OCI-LY3 (cell line): ENCODE measurements around the gene ROR2.

Experiments used
- H2AFZ ChIP-seq: fragments of 200-600, 300-600 bp; shearing (Covaris generic); 2 replicates; pipeline ENCODE4 v1.6.0; 2014; ENCODE audit warnings: antibody characterized with exemption, low read depth, low read length
- H3K27ac ChIP-seq: fragments of 200-600, 300-600 bp; sonication (generic); 2 replicates; pipeline ENCODE4 v1.5.1; 2014; ENCODE audit warnings: mild to moderate bottlenecking, low read length, moderate library complexity, mixed read lengths
- H3K27me3 ChIP-seq: fragments of 200-600, 300-600 bp; sonication (generic); 2 replicates; pipeline ENCODE4 v1.6.1; 2014; ENCODE audit warnings: low read depth, low read length, mixed read lengths
- H3K36me3 ChIP-seq: fragments of 200-600, 300-600 bp; sonication (generic); replicated peaks from 2 replicates; pipeline ENCODE3; 2014; ENCODE audit warnings: low read depth, low read length, mixed read lengths
- H3K4me1 ChIP-seq: fragments of 300-600, 200-600 bp; sonication (generic); 2 replicates; pipeline ENCODE4 v1.6.1; 2014; ENCODE audit warnings: low read length, mixed read lengths
- H3K4me2 ChIP-seq: fragments of 200-600, 300-600 bp; sonication (generic); 2 replicates; pipeline ENCODE4 v1.6.1; 2014; ENCODE audit warnings: low read length, mixed read lengths
- H3K4me3 ChIP-seq: fragments of 300-600, 200-600 bp; sonication (generic); 2 replicates; pipeline ENCODE4 v1.5.1; 2014; ENCODE audit warnings: antibody characterized with exemption, mild to moderate bottlenecking, low read length, moderate library complexity
- H3K79me2 ChIP-seq: fragments of 300-600, 200-600 bp; shearing (Covaris generic); 2 replicates; pipeline ENCODE4 v1.6.1; 2014; ENCODE audit warnings: mild to moderate bottlenecking, low read length, mixed read lengths
- H3K9ac ChIP-seq: fragments of 300-600, 200-600 bp; shearing (Covaris generic); 2 replicates; pipeline ENCODE4 v1.6.0; 2014; ENCODE audit warnings: mild to moderate bottlenecking, low read length, moderate library complexity
- H3K9me3 ChIP-seq: fragments of 200-600, 300-600 bp; shearing (Covaris generic); 2 replicates; pipeline ENCODE4 v1.6.1; 2014; ENCODE audit warnings: low read length, mixed read lengths; ENCODE audit not compliant: insufficient read depth
- H4K20me1 ChIP-seq: fragments of 200-600, 300-600 bp; sonication (generic); 2 replicates; pipeline ENCODE4 v1.6.1; 2016; ENCODE audit warnings: low read length, mixed read lengths; ENCODE audit not compliant: insufficient read depth
- EZH2phosphoT487 ChIP-seq: fragments of 200-600 bp; shearing (Covaris generic); IDR thresholded peaks from 2 replicates; pipeline ENCODE4 v1.6.1; 2018; ENCODE audit warnings: antibody characterized with exemption, mixed run types, low read depth
- TF ChIP-seq, protein P1 (sequence below): fragments of 200-600, 300-600 bp; sonication (generic); IDR thresholded peaks from 2 replicates; pipeline ENCODE4 v1.5.1; 2014; ENCODE audit warnings: antibody characterized with exemption, low read length, low read depth

ROR2 gene

DNA sequence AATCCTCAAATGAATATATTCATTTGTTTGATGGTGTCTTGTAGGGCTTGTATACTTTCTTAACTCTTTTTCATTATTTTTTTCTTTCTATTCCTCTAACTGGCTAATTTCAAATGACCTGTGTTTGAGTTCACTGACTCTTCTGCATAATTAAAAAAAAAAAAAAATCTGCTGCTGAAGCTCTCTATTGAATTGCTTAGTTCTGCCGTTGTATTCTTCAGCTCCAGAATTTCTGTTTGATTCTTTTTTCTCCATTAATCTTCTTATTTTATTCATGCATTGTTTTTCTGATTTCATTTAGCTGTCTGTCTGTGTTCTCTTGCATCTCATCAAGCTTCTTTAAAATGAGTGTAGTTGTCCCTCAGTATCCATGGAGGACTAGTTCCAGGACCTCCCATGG is 244.6 kb downstream of the ROR2 start:
- Histone ChIP-seq H3K9me3 (peaks cover 6% of the 10 kb centered on the region; the same call in 1 of the 2 replicates), H3K4me1 (no peaks in the 10 kb centered on the region)
- no peak for TF ChIP-seq EZH2phosphoT487
- TF ChIP-seq, protein P1, sequence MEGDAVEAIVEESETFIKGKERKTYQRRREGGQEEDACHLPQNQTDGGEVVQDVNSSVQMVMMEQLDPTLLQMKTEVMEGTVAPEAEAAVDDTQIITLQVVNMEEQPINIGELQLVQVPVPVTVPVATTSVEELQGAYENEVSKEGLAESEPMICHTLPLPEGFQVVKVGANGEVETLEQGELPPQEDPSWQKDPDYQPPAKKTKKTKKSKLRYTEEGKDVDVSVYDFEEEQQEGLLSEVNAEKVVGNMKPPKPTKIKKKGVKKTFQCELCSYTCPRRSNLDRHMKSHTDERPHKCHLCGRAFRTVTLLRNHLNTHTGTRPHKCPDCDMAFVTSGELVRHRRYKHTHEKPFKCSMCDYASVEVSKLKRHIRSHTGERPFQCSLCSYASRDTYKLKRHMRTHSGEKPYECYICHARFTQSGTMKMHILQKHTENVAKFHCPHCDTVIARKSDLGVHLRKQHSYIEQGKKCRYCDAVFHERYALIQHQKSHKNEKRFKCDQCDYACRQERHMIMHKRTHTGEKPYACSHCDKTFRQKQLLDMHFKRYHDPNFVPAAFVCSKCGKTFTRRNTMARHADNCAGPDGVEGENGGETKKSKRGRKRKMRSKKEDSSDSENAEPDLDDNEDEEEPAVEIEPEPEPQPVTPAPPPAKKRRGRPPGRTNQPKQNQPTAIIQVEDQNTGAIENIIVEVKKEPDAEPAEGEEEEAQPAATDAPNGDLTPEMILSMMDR: no peak

DNA sequence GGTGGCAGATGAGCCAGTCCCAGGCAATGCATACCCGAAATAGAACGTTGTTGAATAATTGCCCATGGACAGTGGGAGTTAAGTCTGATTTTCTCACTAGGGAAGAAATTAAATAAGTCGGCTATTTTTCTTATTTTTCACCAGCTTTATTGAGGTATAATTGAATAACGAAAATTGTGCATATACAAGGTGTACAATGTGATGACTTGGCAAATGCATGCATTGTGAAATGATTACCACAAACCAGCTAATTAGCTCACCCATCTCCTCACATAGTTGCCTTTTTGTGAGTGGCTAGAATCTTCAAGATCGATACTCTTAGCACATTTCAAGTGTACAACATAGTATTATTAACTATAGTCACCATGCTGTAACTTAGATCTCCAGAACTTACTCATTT is 249.6 kb downstream of the ROR2 start:
- Histone ChIP-seq H3K27ac (no peak overlapping the region), H3K9ac (no peak overlapping the region), H3K79me2 (no peaks in the 10 kb centered on the region), H2AFZ (no peak overlapping the region), H3K9me3 (no peaks in the 10 kb centered on the region; the same call in 1 of the 2 replicates), H3K4me3 (no peak overlapping the region), H3K4me2 (no peak overlapping the region), H3K36me3 (no peaks in the 10 kb centered on the region), H4K20me1 (no peaks in the 10 kb centered on the region), H3K4me1 (peaks cover 7% of the 10 kb centered on the region), H3K27me3 (peaks cover 13% of the 10 kb centered on the region)
- TF ChIP-seq, protein P1: no peak
- no peak for TF ChIP-seq EZH2phosphoT487

More for the DNA sequence above, 244.6 kb downstream of the ROR2 start:
- Histone ChIP-seq H2AFZ (no peak overlapping the region), H3K4me3 (no peak overlapping the region), H3K79me2 (no peaks in the 10 kb centered on the region), H3K9ac (no peak overlapping the region), H3K27me3 (peaks cover 9% of the 10 kb centered on the region), H3K4me2 (no peak overlapping the region), H3K27ac (no peak overlapping the region), H3K36me3 (no peaks in the 10 kb centered on the region), H4K20me1 (no peaks in the 10 kb centered on the region)

DNA sequence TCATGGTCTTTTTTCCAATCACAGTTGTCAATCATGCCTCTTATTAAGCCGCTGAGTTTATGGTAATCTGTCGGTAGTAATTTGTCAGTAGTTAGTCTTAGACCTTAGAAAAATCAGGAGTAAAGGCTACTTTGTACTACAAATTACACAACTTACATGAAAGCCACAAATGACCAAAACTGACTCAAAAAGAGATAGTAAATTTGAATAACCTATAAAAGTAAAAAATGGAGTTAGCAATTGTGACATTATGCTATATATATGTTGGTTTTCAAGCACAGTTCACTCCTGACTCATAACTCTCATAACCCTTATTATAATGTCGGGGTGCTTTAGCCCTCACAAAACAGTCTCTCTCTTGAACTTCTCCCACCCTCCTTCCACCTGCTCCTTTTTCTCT is 251.8 kb downstream of the ROR2 start:
- H2AFZ ChIP-seq: no peak overlapping the region
- H3K9me3 ChIP-seq: no peaks in the 10 kb centered on the region
- H4K20me1 ChIP-seq: no peaks in the 10 kb centered on the region
- H3K4me1 ChIP-seq: peaks cover 7% of the 10 kb centered on the region
- no peaks in the 10 kb centered on the region for H3K36me3 ChIP-seq
- TF ChIP-seq, protein P1: no peak
- TF ChIP-seq EZH2phosphoT487: no peak
- H3K4me3 ChIP-seq: no peak overlapping the region
- no peak overlapping the region for H3K27ac ChIP-seq
- H3K27me3 ChIP-seq: peaks cover 15% of the 10 kb centered on the region
- H3K79me2 ChIP-seq: no peaks in the 10 kb centered on the region
- no peak overlapping the region for H3K4me2 ChIP-seq
- H3K9ac ChIP-seq: no peak overlapping the region

DNA sequence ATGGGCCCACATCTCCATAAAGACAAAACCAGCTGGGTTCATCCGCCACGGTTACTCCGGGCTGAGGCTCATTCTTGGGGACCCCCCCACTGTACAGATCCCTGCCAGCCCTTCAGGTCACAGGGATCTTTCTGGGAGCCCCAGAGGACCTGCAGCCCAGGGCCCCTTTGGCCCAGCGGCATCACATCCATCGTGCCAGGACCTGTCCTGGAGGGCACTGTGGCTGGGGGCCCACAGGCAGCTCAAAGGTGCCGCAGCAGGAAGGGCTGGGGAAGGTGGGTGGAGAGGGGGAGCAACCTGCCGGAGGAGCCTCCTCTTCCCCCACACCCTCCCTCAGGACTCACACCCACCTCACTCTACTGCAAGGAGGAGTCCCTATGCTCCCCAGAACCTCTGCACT is 252.8 kb downstream of the ROR2 start:
- peaks cover 7% of the 10 kb centered on the region for H3K4me1 ChIP-seq
- H3K36me3 ChIP-seq: no peaks in the 10 kb centered on the region
- H3K9me3 ChIP-seq: no peaks in the 10 kb centered on the region
- no peak overlapping the region for H3K4me3 ChIP-seq
- H3K4me2 ChIP-seq: no peak overlapping the region
- H2AFZ ChIP-seq: no peak overlapping the region
- peaks cover 10% of the 10 kb centered on the region for H3K27me3 ChIP-seq
- H4K20me1 ChIP-seq: no peaks in the 10 kb centered on the region
- H3K27ac ChIP-seq: no peak overlapping the region
- TF ChIP-seq, protein P1: no peak
- no peak for TF ChIP-seq EZH2phosphoT487
- H3K9ac ChIP-seq: no peak overlapping the region
- H3K79me2 ChIP-seq: no peaks in the 10 kb centered on the region
